NCI-H524 (cell line): Measurements from ENCODE around the gene DHX32.
"Not testable (repeated sequence)": the region's sequence is repeated elsewhere in the genome, so short reads cannot be mapped to it uniquely, and the experiment has no call there.

ENCODE experiments used
- DNase-seq, 2 experiments: peaks; one replicate each; lab custom pipeline; 2025; lab: John Stamatoyannopoulos, UW

DHX32 gene

GRCh38 chr10:125881192-125881591, at the start of gene DHX32:
DHX32 (minus strand) TSS chr10:125881292; CDS start chr10:125880824, 468 bp downstream.
- no peak for DNase-seq

GRCh38 chr10:125929618-125930017, 48.5 kb upstream of the DHX32 start:
- no peak for DNase-seq

GRCh38 chr10:125928928-125929585, 48.0 kb upstream of the DHX32 start:
- DNase-seq = peak in 1 of 2 experiments; percentile 65

- not testable (repeated sequence) for DNase-seq
Measured at GRCh38 chr10:125927265-125927664, 46.2 kb upstream of the DHX32 start.

- no peak for DNase-seq
Measured at GRCh38 chr10:125926247-125926646, 45.2 kb upstream of the DHX32 start.

- no peak for DNase-seq
Measured at GRCh38 chr10:125925262-125925834, 44.3 kb upstream of the DHX32 start.

GRCh38 chr10:125921643-125922306, 40.7 kb upstream of the DHX32 start:
- DNase-seq = not testable (repeated sequence)

- not testable (repeated sequence) for DNase-seq
Measured at GRCh38 chr10:125917704-125918361, 36.7 kb upstream of the DHX32 start.

- DNase-seq = no peak
Measured at GRCh38 chr10:125916977-125917376, 35.9 kb upstream of the DHX32 start.

GRCh38 chr10:125913277-125913676, 32.2 kb upstream of the DHX32 start:
- DNase-seq = peak in 1 of 2 experiments; percentile 11

- no peak for DNase-seq
Measured at GRCh38 chr10:125911990-125912389, 30.9 kb upstream of the DHX32 start.

GRCh38 chr10:125911145-125911544, 30.1 kb upstream of the DHX32 start:
- DNase-seq = no peak

- DNase-seq = not testable (repeated sequence)
Measured at GRCh38 chr10:125909491-125909890, 28.4 kb upstream of the DHX32 start.

GRCh38 chr10:125908813-125909212, 27.7 kb upstream of the DHX32 start:
- not testable (repeated sequence) for DNase-seq

GRCh38 chr10:125907598-125907997, 26.5 kb upstream of the DHX32 start:
- DNase-seq = not testable (repeated sequence)

- DNase-seq = not testable (repeated sequence)
Measured at GRCh38 chr10:125905069-125905994, 24.2 kb upstream of the DHX32 start.

GRCh38 chr10:125903135-125903640, 22.1 kb upstream of the DHX32 start:
- DNase-seq = not testable (repeated sequence)

- not testable (repeated sequence) for DNase-seq
Measured at GRCh38 chr10:125900963-125901362, 19.9 kb upstream of the DHX32 start.

- DNase-seq = not testable (repeated sequence)
Measured at GRCh38 chr10:125897317-125897716, 16.2 kb upstream of the DHX32 start.

- peak; percentile 5 to 40 for DNase-seq
Measured at GRCh38 chr10:125896088-125896934, 15.2 kb upstream of the DHX32 start, which contains the start of gene FANK1. FANK1 (plus strand) TSS chr10:125896564; CDS start chr10:125896643, 79 bp downstream.
